SK-N-SH (cell line): ENCODE results near the gene HAND2.

Experiments used
- CTCF ChIP-seq: fragments of 200-600 bp; sonication (generic); IDR thresholded peaks from 2 replicates; pipeline ENCODE4 v1.6.1; 2017; ENCODE audit warnings: antibody characterized with exemption, mild to moderate bottlenecking, moderate library complexity
- EP300 ChIP-seq, 2 experiments: IDR thresholded peaks; 2 replicates each; pipeline versions ENCODE4 v1.4.0 to v1.6.1; 2012; ENCODE audit warnings: borderline replicate concordance in 1 of 2, low read depth in 1 of 2, low read length in 1 of 2
- POLR2AphosphoS5 ChIP-seq: IDR thresholded peaks from 2 replicates; pipeline ENCODE4 v1.6.1; 2012; ENCODE audit warnings: low read depth, low read length
- RAD21 ChIP-seq: IDR thresholded peaks from 2 replicates; pipeline ENCODE4 v1.6.1; 2012; ENCODE audit warnings: mild to moderate bottlenecking, low read length
- RFX5 ChIP-seq: IDR thresholded peaks from 2 replicates; pipeline ENCODE4 v1.6.1; 2012; ENCODE audit warnings: mild to moderate bottlenecking, improper control_type of control experiment, low read length
- RXRA ChIP-seq: IDR thresholded peaks from 2 replicates; pipeline ENCODE4 v1.4.0; 2012; ENCODE audit warnings: low read depth, mild to moderate bottlenecking, borderline replicate concordance
- SIN3A ChIP-seq: IDR thresholded peaks from 2 replicates; pipeline ENCODE4 v1.6.1; 2012; ENCODE audit warnings: low read depth, mild to moderate bottlenecking, low read length, moderate library complexity, borderline replicate concordance
- SMC3 ChIP-seq: IDR thresholded peaks from 2 replicates; pipeline ENCODE4 v1.6.1; 2012; ENCODE audit warnings: low read depth, low read length, improper control_type of control experiment
- USF2 ChIP-seq: fragments of 150-350 bp; IDR thresholded peaks from 2 replicates; pipeline ENCODE4 v1.6.1; 2017; ENCODE audit warnings: antibody characterized with exemption, low read length, low read depth, borderline replicate concordance
- YY1 ChIP-seq: IDR thresholded peaks from 2 replicates; pipeline ENCODE4 v1.4.0; 2012; ENCODE audit warnings: low read depth, mild to moderate bottlenecking

GRCh38 chr4:173537613-173538147, 7.7 kb upstream of the HAND2 start:
- TF ChIP-seq EP300 (IDR thresholded peaks at IDR 0.05; ENCODE audit: borderline replicate concordance in 1 of 2, low read depth in 1 of 2, low read length in 1 of 2) = no peak
- TF ChIP-seq RFX5 = no peak
- TF ChIP-seq POLR2AphosphoS5 = no peak
- TF ChIP-seq CTCF = no peak
- no peak for TF ChIP-seq SIN3A
- TF ChIP-seq SMC3 = no peak
- no peak for TF ChIP-seq USF2
- TF ChIP-seq RXRA = no peak
- no peak for TF ChIP-seq RAD21
- TF ChIP-seq YY1 = no peak
